SIG-M5 treated with dmso at 0.1 percent for 504 hours (cell line): ENCODE results near the gene SGIP1.
"Not testable (repeated sequence)": the region's sequence is repeated elsewhere in the genome, so short reads cannot be mapped to it uniquely, and the experiment has no call there.

Source experiments
- DNase-seq: peaks from one replicate; lab custom pipeline; 2025; ENCODE audit not compliant: unreplicated experiment; lab: John Stamatoyannopoulos, UW

The SGIP1 gene

GRCh38 chr1:66725885-66726665 lies 192.1 kb downstream of the SGIP1 start:
- DNase-seq: peak; percentile 66

GRCh38 chr1:66728021-66728420 lies 194.1 kb downstream of the SGIP1 start:
- no peak for DNase-seq

GRCh38 chr1:66728716-66729115 lies 194.8 kb downstream of the SGIP1 start:
- not testable (repeated sequence) for DNase-seq

- DNase-seq: no peak
Measured at GRCh38 chr1:66729119-66729518, 195.2 kb downstream of the SGIP1 start.

GRCh38 chr1:66729523-66729922 lies 195.6 kb downstream of the SGIP1 start:
- DNase-seq: no peak

GRCh38 chr1:66730462-66730861 lies 196.5 kb downstream of the SGIP1 start:
- no peak for DNase-seq

- no peak for DNase-seq
Measured at GRCh38 chr1:66731170-66731865, 197.4 kb downstream of the SGIP1 start.

- peak; percentile 2 for DNase-seq
Measured at GRCh38 chr1:66732407-66733166, 198.6 kb downstream of the SGIP1 start.

GRCh38 chr1:66733348-66734017 lies 199.5 kb downstream of the SGIP1 start:
- no peak for DNase-seq

- DNase-seq: not testable (repeated sequence)
Measured at GRCh38 chr1:66734531-66734930, 200.6 kb downstream of the SGIP1 start.

GRCh38 chr1:66737836-66738235 lies 203.9 kb downstream of the SGIP1 start:
- no peak for DNase-seq

GRCh38 chr1:66739401-66740157 lies 205.6 kb downstream of the SGIP1 start:
- DNase-seq: no peak

GRCh38 chr1:66745451-66745850 lies 211.5 kb downstream of the SGIP1 start:
- no peak for DNase-seq

- no peak for DNase-seq
Measured at GRCh38 chr1:66747501-66747900, 213.5 kb downstream of the SGIP1 start.

- no peak for DNase-seq
Measured at GRCh38 chr1:66750577-66750976, 216.6 kb downstream of the SGIP1 start.

GRCh38 chr1:66751160-66751559 lies 217.2 kb downstream of the SGIP1 start:
- DNase-seq: no peak

GRCh38 chr1:66752000-66752592 lies 218.1 kb downstream of the SGIP1 start, which contains the start of gene DYNLT5:
DYNLT5 (plus strand) TSS chr1:66752459; CDS start chr1:66754659, 2,200 bp downstream.
- no peak for DNase-seq

GRCh38 chr1:66752671-66753371 lies 218.9 kb downstream of the SGIP1 start:
- no peak for DNase-seq

GRCh38 chr1:66757722-66758240 lies 223.8 kb downstream of the SGIP1 start:
- DNase-seq: no peak
